ENCODE results near the gene PDE8A.

- TF ChIP-seq CTCF (IDR thresholded peaks at IDR 0.05; ENCODE audit: low read length) (no peak), EZH2 (optimal IDR thresholded peaks at IDR 0.05; ENCODE audit: low read depth, low read length) (no peak)
Observed at GRCh38 chr15:85022860-85023403, 41.3 kb downstream of the PDE8A start.
